ENCODE results near the gene CREBBP. TPM values are rescaled to one million over a fixed set of nuclear protein-coding genes. Genes with fewer than 3 reads are reported as not detected.

Gene CREBBP
- polyA plus RNA-seq, 1 donor (not counting 4 experiments of a cell fraction or from before 2014, with no cell fraction given): 5.0 TPM

DNA sequence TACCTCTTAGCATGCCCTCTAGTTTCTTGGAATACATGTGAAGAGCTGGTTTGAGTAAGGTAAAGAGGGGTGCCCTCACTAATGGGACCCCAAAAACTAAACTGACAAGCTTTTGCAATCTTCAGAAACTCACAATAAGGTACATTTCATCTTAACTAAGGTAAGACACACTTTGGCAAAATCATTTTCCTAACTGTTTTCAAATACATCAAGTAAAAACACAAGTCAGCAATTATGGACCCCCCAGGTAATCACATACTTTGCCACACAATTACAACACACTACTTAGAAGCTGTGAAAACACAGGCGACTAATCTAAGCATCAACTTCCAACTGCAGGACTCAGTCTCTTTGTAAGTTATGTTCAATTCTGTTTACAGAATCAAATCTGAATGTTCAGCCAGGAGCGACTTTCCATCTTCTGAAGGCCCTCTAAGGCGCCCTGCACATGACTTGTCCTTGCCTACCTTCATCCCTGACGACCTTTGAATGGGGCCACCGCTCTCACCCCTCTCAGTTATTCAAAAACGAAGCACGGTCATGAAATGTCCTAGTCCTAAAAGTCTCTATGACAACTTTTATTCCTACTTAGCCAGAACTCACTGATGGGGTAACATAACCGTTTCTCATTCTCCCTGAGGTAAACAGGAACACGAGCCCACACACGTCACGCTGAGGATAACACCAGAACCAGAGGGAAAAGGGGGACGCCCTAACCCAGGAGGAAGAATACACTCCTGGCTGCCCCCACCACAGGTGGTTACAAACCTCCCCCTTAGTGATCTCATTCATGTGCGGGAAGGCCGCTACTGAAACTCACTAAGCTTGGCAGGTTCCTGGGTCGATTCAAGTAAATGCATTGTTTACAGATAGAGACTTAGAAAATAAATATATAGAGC, 5.5 kb downstream of the CREBBP start:
- DNase-seq (ENCODE audit: low read depth, low spot score) (no peak), FAIRE-seq (no peak)
- Histone ChIP-seq H3K36me3 (ENCODE audit: control insufficient read depth in 2 of 2, extremely low read depth in 1 of 2, insufficient read depth in 2 of 2, low read length in 2 of 2) (peaks cover 0 to 4% of the 10 kb centered on the region in 2 experiments), H4K20me1 (ENCODE audit: control insufficient read depth, extremely low read depth, insufficient read depth, low read length) (peaks cover 59% of the 10 kb centered on the region), H3K27ac (ENCODE audit: control insufficient read depth, insufficient read depth, low read length) (no peak overlapping the region), H3K27me3 (ENCODE audit: control insufficient read depth, extremely low read depth, insufficient read depth, low read length) (no peaks in the 10 kb centered on the region), H3K4me1 (ENCODE audit: control insufficient read depth, extremely low read depth, insufficient read depth, low read length) (peaks cover 25% of the 10 kb centered on the region), H3K9me1 (ENCODE audit: control insufficient read depth, extremely low read depth, insufficient read depth, low read length) (peaks cover 11% of the 10 kb centered on the region), H3K79me2 (ENCODE audit: control insufficient read depth, insufficient read depth, low read length) (peaks cover 95% of the 10 kb centered on the region), H3K9me3 (ENCODE audit: control insufficient read depth, low read depth, low read length) (no peaks in the 10 kb centered on the region), H2AFZ (ENCODE audit: control insufficient read depth, low read length) (no peak overlapping the region), H3K9ac (ENCODE audit: control insufficient read depth, extremely low read depth, insufficient read depth, low read length) (no peak overlapping the region), H3K4me3 (ENCODE audit: control insufficient read depth in 2 of 3, extremely low read depth in 1 of 3, insufficient read depth in 2 of 3, low read depth in 1 of 3, low read length in 3 of 3) (no peak overlapping the region), H3K4me2 (ENCODE audit: control insufficient read depth, extremely low read depth, insufficient read depth, low read depth, low read length) (no peak overlapping the region)
- dilution Hi-C loops (cut with MboI; ENCODE audit: extremely low pct_ligation_motif_present, low sequenced_read_pairs): no loop called here
- TF ChIP-seq EZH2 (IDR thresholded peaks at IDR 0.05; ENCODE audit: low read length): no peak
- TF ChIP-seq, protein P1, sequence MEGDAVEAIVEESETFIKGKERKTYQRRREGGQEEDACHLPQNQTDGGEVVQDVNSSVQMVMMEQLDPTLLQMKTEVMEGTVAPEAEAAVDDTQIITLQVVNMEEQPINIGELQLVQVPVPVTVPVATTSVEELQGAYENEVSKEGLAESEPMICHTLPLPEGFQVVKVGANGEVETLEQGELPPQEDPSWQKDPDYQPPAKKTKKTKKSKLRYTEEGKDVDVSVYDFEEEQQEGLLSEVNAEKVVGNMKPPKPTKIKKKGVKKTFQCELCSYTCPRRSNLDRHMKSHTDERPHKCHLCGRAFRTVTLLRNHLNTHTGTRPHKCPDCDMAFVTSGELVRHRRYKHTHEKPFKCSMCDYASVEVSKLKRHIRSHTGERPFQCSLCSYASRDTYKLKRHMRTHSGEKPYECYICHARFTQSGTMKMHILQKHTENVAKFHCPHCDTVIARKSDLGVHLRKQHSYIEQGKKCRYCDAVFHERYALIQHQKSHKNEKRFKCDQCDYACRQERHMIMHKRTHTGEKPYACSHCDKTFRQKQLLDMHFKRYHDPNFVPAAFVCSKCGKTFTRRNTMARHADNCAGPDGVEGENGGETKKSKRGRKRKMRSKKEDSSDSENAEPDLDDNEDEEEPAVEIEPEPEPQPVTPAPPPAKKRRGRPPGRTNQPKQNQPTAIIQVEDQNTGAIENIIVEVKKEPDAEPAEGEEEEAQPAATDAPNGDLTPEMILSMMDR (optimal IDR thresholded peaks at IDR 0.05 in 1 of 3, IDR thresholded peaks at IDR 0.05 in 1 of 3, conservative IDR thresholded peaks at IDR 0.05 in 1 of 3; ENCODE audit: extremely low read depth in 1 of 3, insufficient read depth in 2 of 3, low read length in 3 of 3): no peak

DNA sequence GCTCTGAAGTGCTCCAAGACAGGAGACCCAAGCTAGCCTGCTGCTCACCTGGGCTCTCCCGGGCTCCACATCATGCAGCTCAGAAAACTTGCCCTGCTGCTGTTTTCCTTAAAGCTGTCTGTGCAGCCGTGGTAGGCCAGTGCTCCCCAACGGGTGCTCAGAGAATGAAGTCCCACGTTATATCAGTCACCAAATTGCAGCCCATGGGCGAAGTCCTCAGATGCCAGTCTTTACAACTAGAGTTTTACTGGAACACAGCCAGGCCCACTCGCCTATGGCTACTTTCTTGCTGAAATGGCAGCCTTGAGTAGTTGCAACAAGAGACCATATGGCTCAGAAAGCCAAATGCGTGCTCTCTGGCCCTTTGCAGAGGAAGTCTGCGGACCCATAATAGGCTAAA, 6.3 kb downstream of the CREBBP start:
- dilution Hi-C loops (cut with MboI; ENCODE audit: extremely low pct_ligation_motif_present, low sequenced_read_pairs): no loop called here
- no peak overlapping the region for H2AFZ ChIP-seq (ENCODE audit: control insufficient read depth, low read length)
- DNase-seq (ENCODE audit: low read depth, low spot score) (no peak), FAIRE-seq (no peak)
- H3K4me2 ChIP-seq (ENCODE audit: control insufficient read depth, extremely low read depth, insufficient read depth, low read depth, low read length): no peak overlapping the region
- no peaks in the 10 kb centered on the region for H3K27me3 ChIP-seq (ENCODE audit: control insufficient read depth, extremely low read depth, insufficient read depth, low read length)
- no peak overlapping the region for H3K27ac ChIP-seq (ENCODE audit: control insufficient read depth, insufficient read depth, low read length)
- H3K4me1 ChIP-seq (ENCODE audit: control insufficient read depth, extremely low read depth, insufficient read depth, low read length): peaks cover 25% of the 10 kb centered on the region
- no peak overlapping the region for H3K9ac ChIP-seq (ENCODE audit: control insufficient read depth, extremely low read depth, insufficient read depth, low read length)
- peaks cover 0 to 4% of the 10 kb centered on the region in 2 experiments for H3K36me3 ChIP-seq (ENCODE audit: control insufficient read depth in 2 of 2, extremely low read depth in 1 of 2, insufficient read depth in 2 of 2, low read length in 2 of 2)
- H3K9me3 ChIP-seq (ENCODE audit: control insufficient read depth, low read depth, low read length): no peaks in the 10 kb centered on the region
- H3K4me3 ChIP-seq (ENCODE audit: control insufficient read depth in 2 of 3, extremely low read depth in 1 of 3, insufficient read depth in 2 of 3, low read depth in 1 of 3, low read length in 3 of 3): no peak overlapping the region
- peaks cover 15% of the 10 kb centered on the region for H3K9me1 ChIP-seq (ENCODE audit: control insufficient read depth, extremely low read depth, insufficient read depth, low read length)
- H3K79me2 ChIP-seq (ENCODE audit: control insufficient read depth, insufficient read depth, low read length): peaks cover 98% of the 10 kb centered on the region
- H4K20me1 ChIP-seq (ENCODE audit: control insufficient read depth, extremely low read depth, insufficient read depth, low read length): peaks cover 58% of the 10 kb centered on the region
- TF ChIP-seq, protein P1 (optimal IDR thresholded peaks at IDR 0.05 in 1 of 3, IDR thresholded peaks at IDR 0.05 in 1 of 3, conservative IDR thresholded peaks at IDR 0.05 in 1 of 3; ENCODE audit: extremely low read depth in 1 of 3, insufficient read depth in 2 of 3, low read length in 3 of 3): no peak
- TF ChIP-seq EZH2 (IDR thresholded peaks at IDR 0.05; ENCODE audit: low read length): no peak
